PC-3 (cell line): ENCODE data around the gene GABBR2.

Source experiments
- EZH2 ChIP-seq: fragments of 300-600 bp; sonication (generic); IDR thresholded peaks from one replicate; pipeline ENCODE4 v1.6.1; 2017; ENCODE audit warnings: antibody characterized with exemption, mild to moderate bottlenecking, low read length; ENCODE audit not compliant: unreplicated experiment
- TF ChIP-seq, protein P1 (sequence below): fragments of 300-600 bp; sonication (generic); conservative IDR thresholded peaks from 2 replicates; pipeline ENCODE4 v1.5.1; 2017; ENCODE audit warnings: antibody characterized with exemption, low read depth, mild to moderate bottlenecking, low read length

DNA sequence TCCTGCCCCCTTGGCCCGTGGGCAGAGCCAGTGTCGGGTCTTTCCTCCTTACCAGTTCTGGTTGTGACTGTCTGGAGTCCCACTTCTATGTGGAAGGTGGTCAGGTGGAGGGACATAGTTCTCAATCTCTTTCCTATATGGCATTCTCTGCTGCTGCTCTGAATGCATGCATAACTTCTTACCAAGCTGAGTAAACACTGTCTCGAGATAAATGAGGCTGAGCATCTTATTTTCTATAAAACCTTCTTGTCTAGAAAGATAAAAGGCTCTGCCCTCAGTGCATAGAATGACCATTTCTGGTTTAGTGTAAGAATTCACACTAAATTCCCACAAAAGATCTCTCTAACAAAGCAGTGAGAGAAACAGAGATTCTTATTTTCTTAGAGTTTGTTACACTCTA, 347.1 kb downstream of the GABBR2 start:
- TF ChIP-seq, protein P1, sequence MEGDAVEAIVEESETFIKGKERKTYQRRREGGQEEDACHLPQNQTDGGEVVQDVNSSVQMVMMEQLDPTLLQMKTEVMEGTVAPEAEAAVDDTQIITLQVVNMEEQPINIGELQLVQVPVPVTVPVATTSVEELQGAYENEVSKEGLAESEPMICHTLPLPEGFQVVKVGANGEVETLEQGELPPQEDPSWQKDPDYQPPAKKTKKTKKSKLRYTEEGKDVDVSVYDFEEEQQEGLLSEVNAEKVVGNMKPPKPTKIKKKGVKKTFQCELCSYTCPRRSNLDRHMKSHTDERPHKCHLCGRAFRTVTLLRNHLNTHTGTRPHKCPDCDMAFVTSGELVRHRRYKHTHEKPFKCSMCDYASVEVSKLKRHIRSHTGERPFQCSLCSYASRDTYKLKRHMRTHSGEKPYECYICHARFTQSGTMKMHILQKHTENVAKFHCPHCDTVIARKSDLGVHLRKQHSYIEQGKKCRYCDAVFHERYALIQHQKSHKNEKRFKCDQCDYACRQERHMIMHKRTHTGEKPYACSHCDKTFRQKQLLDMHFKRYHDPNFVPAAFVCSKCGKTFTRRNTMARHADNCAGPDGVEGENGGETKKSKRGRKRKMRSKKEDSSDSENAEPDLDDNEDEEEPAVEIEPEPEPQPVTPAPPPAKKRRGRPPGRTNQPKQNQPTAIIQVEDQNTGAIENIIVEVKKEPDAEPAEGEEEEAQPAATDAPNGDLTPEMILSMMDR: no peak
- no peak for TF ChIP-seq EZH2
